Neural progenitor cell (in vitro differentiated cells): ENCODE results near the gene VAV3.

Source experiments
- EZH2 ChIP-seq: fragments of 200-600 bp; sonication (generic); IDR thresholded peaks from 2 replicates; pipeline ENCODE4 v1.6.1; 2017; ENCODE audit warnings: antibody characterized with exemption, mild to moderate bottlenecking, moderate library complexity
- TF ChIP-seq, protein P1 (sequence below): fragments of 200-600 bp; sonication (generic); IDR thresholded peaks from 2 replicates; pipeline ENCODE4 v1.5.1; 2017; ENCODE audit warnings: antibody characterized with exemption, mild to moderate bottlenecking

DNA sequence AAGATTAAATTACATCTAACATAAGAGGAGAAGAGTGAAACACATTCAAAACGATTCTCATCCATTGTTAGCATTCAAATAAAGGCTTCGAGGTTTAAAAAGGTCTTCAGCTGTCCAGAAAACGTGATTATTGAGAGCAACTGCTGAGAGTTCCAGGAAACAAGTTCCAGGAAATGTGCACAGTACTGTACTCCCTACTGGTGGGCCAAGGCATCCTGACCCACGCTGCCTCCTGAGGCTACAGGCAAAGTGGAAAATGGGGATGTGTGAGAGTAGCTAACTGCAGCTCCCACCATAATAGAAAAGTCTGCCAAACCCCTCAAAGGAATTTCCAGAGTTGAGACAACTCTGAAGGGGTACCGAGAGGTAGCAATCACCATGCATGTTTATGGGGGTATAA is 2.0 kb downstream of the VAV3 start:
- TF ChIP-seq, protein P1, sequence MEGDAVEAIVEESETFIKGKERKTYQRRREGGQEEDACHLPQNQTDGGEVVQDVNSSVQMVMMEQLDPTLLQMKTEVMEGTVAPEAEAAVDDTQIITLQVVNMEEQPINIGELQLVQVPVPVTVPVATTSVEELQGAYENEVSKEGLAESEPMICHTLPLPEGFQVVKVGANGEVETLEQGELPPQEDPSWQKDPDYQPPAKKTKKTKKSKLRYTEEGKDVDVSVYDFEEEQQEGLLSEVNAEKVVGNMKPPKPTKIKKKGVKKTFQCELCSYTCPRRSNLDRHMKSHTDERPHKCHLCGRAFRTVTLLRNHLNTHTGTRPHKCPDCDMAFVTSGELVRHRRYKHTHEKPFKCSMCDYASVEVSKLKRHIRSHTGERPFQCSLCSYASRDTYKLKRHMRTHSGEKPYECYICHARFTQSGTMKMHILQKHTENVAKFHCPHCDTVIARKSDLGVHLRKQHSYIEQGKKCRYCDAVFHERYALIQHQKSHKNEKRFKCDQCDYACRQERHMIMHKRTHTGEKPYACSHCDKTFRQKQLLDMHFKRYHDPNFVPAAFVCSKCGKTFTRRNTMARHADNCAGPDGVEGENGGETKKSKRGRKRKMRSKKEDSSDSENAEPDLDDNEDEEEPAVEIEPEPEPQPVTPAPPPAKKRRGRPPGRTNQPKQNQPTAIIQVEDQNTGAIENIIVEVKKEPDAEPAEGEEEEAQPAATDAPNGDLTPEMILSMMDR: no peak
- TF ChIP-seq EZH2: no peak
